Prostate gland (tissue), 2 donors: Measurements from ENCODE around the gene FAM167B. TPM values are rescaled to one million over a fixed set of nuclear protein-coding genes. Genes with fewer than 3 reads are reported as not detected.

Experiments
- DNase-seq: peaks from one replicate; pipeline ENCODE4 v3.0.0-alpha.2; 2019; ENCODE audit warnings: low spot score
- H3K27ac ChIP-seq, 2 donors: fragments of 200-600 bp; sonication (generic); 2 replicates each; pipeline ENCODE4 v1.5.1; 2017 to 2019
- H3K27me3 ChIP-seq: fragments of 200-600 bp; sonication (generic); replicated peaks from 2 replicates; pipeline ENCODE4 v1.5.1; 2019; ENCODE audit not compliant: insufficient read depth
- H3K36me3 ChIP-seq, 2 donors: fragments of 200-600 bp; sonication (generic); 1 replicate in 1 of 2; 2 replicates in 1 of 2; pipeline versions ENCODE4 v1.5.1 to v1.8.1; 2017 to 2019
- H3K4me1 ChIP-seq: fragments of 200-600 bp; sonication (generic); replicated peaks from 2 replicates; pipeline ENCODE4 v1.5.1; 2019
- H3K4me3 ChIP-seq, 2 donors: fragments of 200-600 bp; sonication (generic); 2 replicates each; pipeline ENCODE4 v1.5.1; 2017 to 2019
- H3K9me3 ChIP-seq: fragments of 200-600 bp; sonication (generic); 2 replicates; pipeline ENCODE4 v1.5.1; 2017
- POLR2A ChIP-seq: fragments of 450-650 bp; IDR thresholded peaks from one replicate; pipeline ENCODE4 v1.6.1; 2016; ENCODE audit warnings: antibody characterized with exemption, mild to moderate bottlenecking
- POLR2AphosphoS5 ChIP-seq: sonication (generic); formaldehyde crosslinking; IDR thresholded peaks from one replicate; pipeline ENCODE4 v1.6.1; 2017; ENCODE audit warnings: antibody characterized with exemption
- WGBS: methylation state at CpG from one replicate; pipeline ENCODE4 v1.1.5; 2018; 5-methylcytosine and 5-hydroxymethylcytosine counted together
- intact Hi-C: fragments of 100-400 bp; cut with DNase I; formaldehyde crosslinking; loops from one replicate; pipeline ENCODE4 v1.14.2; 2022
- total RNA-seq, 2 donors: library from RNA; depleted of rRNA; stranded (reverse); fragments of >200 nt; gene quantifications; one replicate each; pipeline ENCODE4 v1.1.0, GENCODE V29; 2016
- TF ChIP-seq, protein P1 (sequence below), 4 experiments: fragments of 200-600 bp in 2 of 4; fragments of 450-650 bp in 2 of 4; sonication (generic) in 2 of 4; IDR thresholded peaks; 1 replicate in 3 of 4; 2 replicates in 1 of 4; pipeline ENCODE4 v1.5.1; 2016 to 2019; ENCODE audit warnings: antibody characterized with exemption in 4 of 4, mild to moderate bottlenecking in 2 of 4, moderate library complexity in 2 of 4

FAM167B gene
- total RNA-seq, 2 donors from 2014 or later: 2.3 to 3.6 TPM

DNA sequence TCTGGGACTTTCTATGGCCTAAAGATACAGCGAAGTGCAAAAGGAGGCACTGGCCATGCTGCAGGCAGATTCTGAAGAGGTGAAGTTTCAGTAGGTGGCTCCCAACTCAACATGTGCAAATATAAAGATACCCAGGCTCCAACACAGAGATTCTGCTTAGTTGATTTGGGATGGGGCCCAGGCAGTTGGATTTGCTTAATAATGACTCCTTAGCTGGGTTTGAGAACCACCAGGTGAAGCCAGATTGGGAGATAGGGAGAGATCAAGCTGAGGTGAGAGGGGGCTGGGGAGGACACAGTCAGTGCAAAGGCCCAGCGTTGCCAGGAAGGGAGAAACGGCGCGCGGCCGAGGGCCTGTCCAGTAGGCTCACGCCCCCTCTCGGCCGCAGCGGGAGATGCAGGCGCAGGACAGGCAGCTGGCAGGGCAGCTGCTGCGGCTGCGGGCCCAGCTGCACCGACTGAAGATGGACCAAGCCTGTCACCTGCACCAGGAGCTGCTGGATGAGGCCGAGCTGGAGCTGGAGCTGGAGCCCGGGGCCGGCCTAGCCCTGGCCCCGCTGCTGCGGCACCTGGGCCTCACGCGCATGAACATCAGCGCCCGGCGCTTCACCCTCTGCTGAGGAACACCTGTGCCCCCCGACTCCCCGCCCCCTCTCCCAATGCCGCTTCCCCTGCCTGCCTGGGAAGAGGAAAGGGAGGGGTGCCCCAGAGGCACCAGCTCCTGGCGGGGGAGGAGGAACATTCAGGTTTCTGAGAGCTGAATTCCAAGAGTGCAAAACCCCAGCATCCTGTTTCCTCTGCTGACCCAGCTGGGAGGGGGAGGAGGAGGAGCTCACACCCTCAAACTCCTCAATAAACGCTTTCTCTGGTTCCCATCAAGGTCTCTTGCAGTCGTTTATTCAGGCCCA lies 1.2 kb downstream of the FAM167B start:
- no peaks in the 10 kb centered on the region for H3K36me3 ChIP-seq
- peak; percentile 69 for DNase-seq
- intact Hi-C loops: no loop called here
- no peak for TF ChIP-seq POLR2A
- TF ChIP-seq, protein P1, sequence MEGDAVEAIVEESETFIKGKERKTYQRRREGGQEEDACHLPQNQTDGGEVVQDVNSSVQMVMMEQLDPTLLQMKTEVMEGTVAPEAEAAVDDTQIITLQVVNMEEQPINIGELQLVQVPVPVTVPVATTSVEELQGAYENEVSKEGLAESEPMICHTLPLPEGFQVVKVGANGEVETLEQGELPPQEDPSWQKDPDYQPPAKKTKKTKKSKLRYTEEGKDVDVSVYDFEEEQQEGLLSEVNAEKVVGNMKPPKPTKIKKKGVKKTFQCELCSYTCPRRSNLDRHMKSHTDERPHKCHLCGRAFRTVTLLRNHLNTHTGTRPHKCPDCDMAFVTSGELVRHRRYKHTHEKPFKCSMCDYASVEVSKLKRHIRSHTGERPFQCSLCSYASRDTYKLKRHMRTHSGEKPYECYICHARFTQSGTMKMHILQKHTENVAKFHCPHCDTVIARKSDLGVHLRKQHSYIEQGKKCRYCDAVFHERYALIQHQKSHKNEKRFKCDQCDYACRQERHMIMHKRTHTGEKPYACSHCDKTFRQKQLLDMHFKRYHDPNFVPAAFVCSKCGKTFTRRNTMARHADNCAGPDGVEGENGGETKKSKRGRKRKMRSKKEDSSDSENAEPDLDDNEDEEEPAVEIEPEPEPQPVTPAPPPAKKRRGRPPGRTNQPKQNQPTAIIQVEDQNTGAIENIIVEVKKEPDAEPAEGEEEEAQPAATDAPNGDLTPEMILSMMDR (IDR thresholded peaks at IDR 0.05): peak; percentile 52 to 82 (median 64)
- no peak for TF ChIP-seq POLR2AphosphoS5
- 12% methylated on average over 27 of the region's 31 CpGs for WGBS
- H3K27me3 ChIP-seq: no peaks in the 10 kb centered on the region
- H3K27ac ChIP-seq: peak overlapping the region; percentile 22 to 48
- no peaks in the 10 kb centered on the region for H3K9me3 ChIP-seq
- H3K4me3 ChIP-seq: no peak overlapping the region
- no peaks in the 10 kb centered on the region for H3K4me1 ChIP-seq

DNA sequence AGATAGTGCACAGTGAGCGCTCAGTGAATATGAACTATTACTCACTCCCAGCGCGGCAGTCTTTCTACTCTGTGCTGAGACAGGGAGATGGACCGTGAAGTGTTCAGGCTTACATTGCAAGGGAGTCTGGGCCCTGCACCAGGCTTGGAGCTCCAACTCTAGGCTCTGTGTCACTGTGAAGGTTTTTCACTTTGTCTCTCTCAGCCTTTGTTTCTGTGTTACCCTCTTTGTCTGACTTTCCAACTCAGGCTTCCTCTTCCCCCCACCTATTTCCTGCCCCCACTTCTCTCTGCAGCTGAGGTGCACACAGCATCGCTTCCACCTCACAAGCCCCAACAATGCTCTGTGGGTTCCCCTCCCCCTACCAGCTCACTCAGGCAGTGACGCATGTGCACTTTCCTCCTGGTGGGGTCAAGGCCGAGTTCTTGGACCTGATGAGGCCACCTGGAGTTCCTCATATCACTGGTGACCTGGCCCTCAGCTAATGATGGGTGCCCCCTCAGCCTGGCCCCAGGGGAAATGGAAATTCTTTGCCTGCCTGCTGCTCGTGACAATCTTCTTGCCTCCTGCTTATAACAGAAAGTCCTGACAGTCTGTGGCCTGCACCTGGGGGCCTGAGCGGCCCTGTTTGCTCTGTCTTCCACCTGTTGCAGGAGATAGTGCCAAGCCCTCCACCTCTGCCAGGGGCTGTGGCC lies 3.0 kb downstream of the FAM167B start:
- Histone ChIP-seq H3K4me3 (no peak overlapping the region), H3K9me3 (no peaks in the 10 kb centered on the region), H3K4me1 (no peaks in the 10 kb centered on the region), H3K36me3 (no peaks in the 10 kb centered on the region), H3K27ac (no peak overlapping the region), H3K27me3 (no peaks in the 10 kb centered on the region)
- intact Hi-C loops: no loop called here
- DNase-seq: no peak
- 78% methylated on average over 9 of the region's 9 CpGs for WGBS
- TF ChIP-seq, protein P1 (IDR thresholded peaks at IDR 0.05): no peak
- TF ChIP-seq POLR2AphosphoS5 (peak; percentile 8), POLR2A (no peak)

DNA sequence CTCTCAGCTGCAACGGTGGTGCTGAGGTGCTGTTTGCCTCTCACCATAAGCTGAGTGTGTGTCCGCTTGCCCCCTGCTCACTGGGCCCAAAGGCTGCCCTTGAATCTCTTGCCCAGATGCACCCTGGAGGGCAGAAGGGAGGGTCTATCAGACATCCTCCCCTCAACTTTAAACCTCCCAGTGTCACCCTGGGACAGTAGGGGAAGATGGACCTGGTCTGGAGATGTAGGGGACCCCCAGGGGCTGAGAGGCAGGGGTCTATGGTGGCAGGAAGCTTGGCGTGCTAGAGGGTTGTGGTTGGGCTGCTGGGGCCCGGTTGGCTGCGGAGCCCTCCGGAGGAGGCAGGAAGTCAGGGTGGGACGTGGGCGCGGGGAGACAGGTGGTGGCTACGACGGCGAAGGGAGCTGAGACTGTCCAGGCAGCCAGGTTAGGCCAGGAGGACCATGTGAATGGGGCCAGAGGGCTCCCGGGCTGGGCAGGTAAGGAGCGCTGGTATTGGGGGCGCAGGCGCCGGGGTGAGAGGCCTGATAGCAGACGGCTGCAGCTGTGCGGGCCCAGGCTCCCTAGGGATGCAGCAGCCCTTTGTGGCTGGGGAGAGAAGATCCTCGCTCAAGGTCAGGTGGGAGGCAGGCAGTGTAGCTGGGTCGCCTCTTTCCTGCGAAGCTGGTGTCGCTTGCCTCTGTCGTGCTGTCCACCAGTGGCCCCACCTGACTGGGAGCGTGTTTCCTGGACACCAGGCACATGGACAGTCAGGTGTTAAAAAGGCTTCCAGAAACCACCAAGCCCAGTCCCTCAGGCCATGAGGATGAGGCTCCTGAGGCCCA lies 4.1 kb downstream of the FAM167B start, which contains the start of gene LCK:
TSS of gene LCK (plus strand) at position 373 of the 824 bp plus-strand sequence. CDS start 23,065 bp downstream, outside the sequence.
- intact Hi-C loops: no loop called here
- no peak within 1 kb of the TSS for H3K4me3 ChIP-seq
- H3K36me3 ChIP-seq: no peaks in the 10 kb centered on the region
- TF ChIP-seq POLR2AphosphoS5 (no peak), POLR2A (no peak)
- TF ChIP-seq, protein P1 (IDR thresholded peaks at IDR 0.05): no peak
- H3K4me1 ChIP-seq: no peaks in the 10 kb centered on the region
- H3K27me3 ChIP-seq: no peaks in the 10 kb centered on the region
- peak within 1 kb of the TSS; percentile 11 to 15 for H3K27ac ChIP-seq
- WGBS: 81% methylated on average over 25 of the region's 25 CpGs
- no peak for DNase-seq
- H3K9me3 ChIP-seq: no peaks in the 10 kb centered on the region

DNA sequence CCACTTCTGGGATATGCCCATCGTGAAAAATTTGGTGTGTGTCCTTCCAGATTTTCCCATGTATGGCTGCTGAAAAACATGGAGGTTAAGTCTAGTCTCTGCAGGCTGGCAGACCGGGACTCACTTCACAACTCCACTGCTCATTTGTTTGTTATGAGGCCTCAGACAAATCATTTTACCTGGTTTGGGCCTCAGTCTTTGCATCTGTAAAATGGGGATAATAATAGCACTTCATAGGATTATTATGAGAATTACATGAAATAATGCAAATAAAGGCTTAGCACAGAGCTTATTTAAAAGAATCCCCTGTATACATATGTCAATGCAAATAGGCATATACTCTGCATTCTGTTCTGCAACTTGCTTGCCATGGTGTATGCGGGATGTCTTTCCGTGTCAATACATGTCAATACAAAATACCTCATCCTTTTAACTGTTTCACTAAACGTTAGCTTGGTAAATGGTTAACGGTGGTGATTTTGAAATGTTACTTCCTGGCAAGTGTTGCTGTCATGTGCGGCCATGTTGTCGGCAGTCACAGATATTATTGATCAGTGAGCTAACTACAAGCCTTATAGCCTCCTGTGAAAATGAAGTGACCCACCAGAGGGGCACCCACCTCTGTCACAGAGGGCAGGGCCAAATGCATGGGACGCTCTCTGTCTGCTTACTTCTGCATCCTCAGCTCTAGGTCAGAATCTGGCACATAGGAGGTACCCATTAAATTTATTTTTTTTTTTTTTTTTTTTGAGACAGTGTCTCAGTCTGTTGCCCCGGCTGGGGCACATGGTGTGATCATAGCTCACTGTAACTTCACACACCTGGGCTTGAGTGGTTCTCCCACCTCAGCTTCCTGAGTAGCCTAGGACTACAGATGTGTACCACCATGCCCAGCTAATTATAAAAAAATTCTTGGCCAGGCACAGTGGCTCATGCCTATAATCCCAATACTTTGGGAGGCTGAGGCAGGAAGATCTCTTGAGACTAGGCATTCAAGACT lies 8.3 kb downstream of the FAM167B start:
- no peaks in the 10 kb centered on the region for H3K9me3 ChIP-seq
- intact Hi-C loops: no loop called here
- TF ChIP-seq, protein P1 (IDR thresholded peaks at IDR 0.05): no peak
- TF ChIP-seq POLR2AphosphoS5 (no peak), POLR2A (no peak)
- no peak for DNase-seq
- H3K27me3 ChIP-seq: no peaks in the 10 kb centered on the region
- no peak overlapping the region for H3K4me3 ChIP-seq
- WGBS: 82% methylated on average over 10 of the region's 10 CpGs
- H3K27ac ChIP-seq: no peak overlapping the region
- H3K4me1 ChIP-seq: no peaks in the 10 kb centered on the region
- H3K36me3 ChIP-seq: no peaks in the 10 kb centered on the region
